ENCODE results near the gene PLEKHH2.
A peak's percentile ranks its signal among the peaks of the same experiment; 100 is the strongest.
"Not testable (repeated sequence)": the region's sequence is repeated elsewhere in the genome, so short reads cannot be mapped to it uniquely, and the experiment has no call there.

PLEKHH2 gene

DNA sequence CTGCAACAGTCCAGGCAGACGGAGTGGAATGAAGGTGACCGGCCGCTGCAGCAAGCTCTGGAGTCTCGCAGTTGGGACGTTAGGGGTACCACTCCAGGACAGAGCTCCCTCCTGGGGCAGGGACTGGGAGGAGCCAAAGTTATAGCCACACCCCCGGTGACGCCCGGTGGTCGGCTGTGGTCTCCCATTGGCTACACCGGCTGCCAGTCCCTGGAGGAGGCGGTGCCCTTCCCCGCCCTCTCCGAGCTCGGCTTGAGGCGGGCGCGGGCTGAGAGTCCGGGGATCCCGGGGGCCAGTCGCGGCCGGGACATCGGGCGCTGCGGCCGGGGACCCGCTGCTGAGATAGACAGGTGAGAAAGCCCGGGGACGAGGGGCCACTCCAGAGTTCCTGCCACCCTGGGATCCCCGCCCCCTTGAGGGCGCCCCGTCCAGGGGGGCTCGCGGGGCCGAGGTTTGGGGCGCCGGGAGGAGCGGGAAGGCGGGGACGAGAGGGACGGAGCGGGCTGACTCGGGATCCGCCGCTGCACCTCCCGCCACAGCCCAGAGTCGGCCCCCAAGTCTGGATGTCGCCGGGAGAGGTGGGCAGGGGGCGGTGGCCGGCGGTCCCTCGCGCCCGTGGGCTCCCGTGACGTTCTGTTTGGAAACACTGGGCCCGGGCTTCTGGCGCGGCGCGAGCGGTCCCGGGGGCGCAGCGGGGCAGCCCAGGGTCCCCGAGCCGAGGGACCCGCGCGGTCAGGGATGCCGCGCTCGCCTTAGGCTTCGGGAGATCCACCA, at the start of gene PLEKHH2:
Gene PLEKHH2 (plus strand): TSS at position 231 of the 774 bp plus-strand sequence. CDS start 7,414 bp downstream, outside the sequence.
- DNase-seq (ENCODE audit: low spot score): peak; percentile 49

DNA sequence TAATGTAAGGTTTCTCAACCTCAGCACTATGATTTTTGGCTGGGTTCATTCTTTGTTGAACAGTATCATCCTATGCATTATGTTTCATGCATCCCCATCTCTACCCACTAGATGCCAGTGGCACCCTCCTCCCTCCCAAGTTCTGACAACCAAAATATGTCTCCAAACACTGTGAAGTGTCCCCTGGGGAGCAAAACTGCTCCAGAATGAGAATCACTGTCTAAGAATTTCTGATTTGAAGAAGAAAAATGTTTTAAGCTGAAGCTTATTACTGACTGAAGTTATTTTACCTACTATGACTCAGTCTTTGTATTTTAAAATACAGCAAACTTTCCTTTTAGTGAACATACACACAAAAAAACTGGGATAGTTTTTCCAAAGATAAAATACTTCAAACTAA, 44.6 kb upstream of the PLEKHH2 start:
- DNase-seq (ENCODE audit: low spot score): no peak

DNA sequence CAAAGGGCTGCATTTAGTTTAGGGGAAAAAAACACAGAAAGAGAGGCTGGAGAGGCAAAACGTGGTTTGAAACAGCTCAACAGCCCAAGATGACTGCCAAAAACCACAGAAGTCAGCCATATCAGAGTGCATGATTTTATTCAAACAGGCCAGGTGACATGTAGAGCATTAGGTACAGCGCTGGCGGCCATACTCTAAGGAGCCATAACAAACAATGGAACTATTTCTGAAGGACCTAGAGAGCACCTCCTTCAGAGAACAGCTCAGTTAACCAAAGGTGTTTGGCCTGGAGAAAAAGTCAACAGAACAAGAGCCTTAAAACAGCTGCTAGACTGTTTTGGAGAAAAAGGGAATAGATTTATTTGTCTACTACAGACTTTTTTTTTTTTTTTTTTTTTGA, 43.8 kb upstream of the PLEKHH2 start:
- no peak for DNase-seq (ENCODE audit: low spot score)

DNA sequence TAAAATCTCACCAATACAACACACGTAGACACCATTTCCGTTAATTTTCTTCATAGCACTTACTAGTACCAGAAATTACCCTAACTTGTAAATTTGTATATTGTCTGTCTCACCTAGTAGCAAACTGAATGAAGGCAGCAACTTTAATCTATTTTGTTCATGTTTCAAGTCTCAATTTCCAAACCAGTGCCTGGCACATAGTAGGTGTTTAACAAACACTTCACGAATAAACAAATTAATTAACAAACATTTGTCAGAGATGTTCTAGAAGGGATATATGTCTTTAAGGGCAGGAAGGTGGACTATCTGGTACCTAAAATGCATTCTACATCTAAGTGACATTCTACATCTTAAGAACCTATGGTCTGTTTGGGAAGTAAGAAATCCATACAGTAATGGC, 42.2 kb upstream of the PLEKHH2 start:
- no peak for DNase-seq (ENCODE audit: low spot score)

DNA sequence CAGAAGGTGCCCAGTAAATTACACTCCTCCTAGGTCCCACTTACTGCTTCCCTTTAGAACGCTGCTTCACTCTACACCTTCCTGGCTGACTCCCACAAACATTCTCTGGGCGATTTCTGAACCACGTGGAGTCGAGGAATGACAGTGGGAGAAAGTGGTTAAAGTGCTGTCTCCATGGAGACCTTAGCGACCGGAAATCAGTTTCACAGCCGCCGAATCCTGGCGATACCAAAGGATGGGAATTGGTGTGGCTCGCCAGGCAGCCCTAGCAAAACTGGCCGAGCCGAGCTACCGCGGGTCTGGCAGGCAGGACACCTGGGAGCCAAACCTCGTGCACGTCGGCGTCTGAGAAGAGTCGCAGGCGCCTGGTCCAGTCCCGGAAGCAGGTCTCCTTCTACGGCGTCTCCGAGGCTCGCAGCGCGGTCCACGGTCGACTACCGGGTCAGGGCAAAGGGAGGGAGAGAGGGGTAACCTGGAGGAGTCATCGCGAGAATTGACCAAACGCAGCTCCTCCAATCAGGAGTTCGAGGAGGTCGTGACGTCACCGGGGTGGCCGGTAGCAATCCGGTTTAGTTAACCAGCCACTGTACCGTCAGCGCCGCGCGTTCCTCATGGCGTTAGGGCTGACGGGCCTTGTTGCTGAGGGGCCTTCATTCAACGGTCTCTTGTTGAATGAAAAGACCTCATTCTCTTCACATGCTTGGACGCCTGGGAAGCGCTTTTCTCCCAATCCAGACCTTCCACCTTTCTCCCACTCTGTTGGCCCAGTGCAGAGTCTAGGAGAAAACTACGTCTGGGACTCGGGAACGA, 41.3 kb upstream of the PLEKHH2 start, which contains the start of gene THADA:
Gene THADA (minus strand): TSS at position 436 of the 810 bp plus-strand sequence. CDS start 3,646 bp downstream, outside the sequence.
- peak; percentile 98 for DNase-seq (ENCODE audit: low spot score)

DNA sequence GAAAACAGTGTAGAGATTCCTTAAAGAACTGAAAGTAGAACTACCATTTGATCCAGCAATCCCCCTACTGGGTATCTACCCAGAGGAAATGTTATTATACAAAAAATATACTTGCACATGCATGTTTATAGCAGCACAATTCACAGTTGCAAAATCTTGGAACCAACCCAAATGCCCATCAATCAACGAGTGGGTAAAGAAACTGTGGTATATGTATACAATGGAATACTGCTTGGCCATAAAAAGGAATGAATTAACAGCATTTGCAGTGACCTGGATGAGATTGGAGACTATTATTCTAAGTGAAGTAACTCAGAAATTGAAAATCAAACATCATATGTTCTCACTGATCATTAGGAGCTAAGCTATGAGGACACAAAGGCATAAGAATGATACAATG, 36.5 kb upstream of the PLEKHH2 start:
- not testable (repeated sequence) for DNase-seq (ENCODE audit: low spot score)

DNA sequence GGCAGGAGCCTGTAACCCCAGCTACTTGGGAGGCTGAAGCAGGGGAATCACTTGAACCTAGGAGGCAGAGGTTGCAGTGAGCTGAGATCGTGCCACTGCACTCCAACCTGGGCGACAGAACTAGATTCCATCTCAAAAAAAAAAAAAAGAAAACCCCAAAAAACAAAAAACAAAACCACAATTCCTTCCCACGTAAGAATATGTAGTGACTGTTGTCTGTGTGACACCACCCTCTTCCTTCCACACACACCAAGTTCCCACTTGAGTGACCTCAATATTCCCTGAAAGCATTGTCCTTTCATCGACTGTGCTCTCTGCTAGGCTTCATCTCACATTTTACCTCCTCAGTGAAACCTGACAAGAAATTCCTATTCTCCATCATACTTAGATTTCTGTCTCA, 32.4 kb upstream of the PLEKHH2 start:
- DNase-seq (ENCODE audit: low spot score): no peak

DNA sequence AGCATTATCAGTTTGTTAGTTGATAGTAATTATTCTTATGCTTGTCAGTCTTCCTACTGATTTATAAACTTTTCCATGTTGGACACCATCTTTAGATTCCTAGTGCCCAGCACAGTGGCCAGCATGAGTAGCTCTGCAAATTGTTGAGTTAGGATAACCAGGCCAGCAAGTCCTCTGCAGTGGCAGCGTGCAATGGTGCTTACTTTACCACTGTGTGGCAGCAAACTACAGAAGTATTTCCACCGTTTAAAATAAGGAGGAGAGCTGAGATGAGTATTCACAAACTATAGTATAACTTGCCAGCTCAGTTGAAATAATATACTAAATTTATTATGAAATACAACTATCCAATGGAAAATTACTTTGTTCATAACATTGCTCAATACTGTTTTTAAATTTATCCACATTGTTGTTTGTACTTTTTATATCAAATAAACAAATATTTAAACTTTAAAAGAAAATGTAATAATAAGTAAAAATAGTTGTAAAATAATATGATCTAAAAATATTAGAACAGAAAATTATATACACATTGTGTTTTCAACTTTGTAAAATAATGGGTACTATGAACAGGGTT, 31.9 kb upstream of the PLEKHH2 start:
- no peak for DNase-seq (ENCODE audit: low spot score)

DNA sequence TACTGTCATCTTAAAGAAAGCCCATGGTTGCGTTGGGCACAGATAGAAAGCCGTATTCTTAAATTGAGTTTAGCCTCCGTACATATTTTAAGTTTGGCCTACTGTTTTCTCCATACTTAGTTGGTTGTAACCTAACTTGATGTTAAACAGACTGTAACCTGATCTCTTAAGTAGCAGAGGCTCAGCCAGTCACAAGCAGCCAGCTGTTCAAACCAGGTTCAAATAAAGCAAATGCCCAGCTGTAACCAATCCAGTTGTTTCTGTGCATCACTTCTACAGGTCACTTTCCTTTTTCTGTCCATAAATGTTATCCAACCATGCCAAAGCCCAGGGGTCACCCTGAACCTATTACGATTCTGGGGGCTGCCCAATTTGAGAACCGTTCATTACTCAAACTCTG, 31.2 kb upstream of the PLEKHH2 start:
- no peak for DNase-seq (ENCODE audit: low spot score)

DNA sequence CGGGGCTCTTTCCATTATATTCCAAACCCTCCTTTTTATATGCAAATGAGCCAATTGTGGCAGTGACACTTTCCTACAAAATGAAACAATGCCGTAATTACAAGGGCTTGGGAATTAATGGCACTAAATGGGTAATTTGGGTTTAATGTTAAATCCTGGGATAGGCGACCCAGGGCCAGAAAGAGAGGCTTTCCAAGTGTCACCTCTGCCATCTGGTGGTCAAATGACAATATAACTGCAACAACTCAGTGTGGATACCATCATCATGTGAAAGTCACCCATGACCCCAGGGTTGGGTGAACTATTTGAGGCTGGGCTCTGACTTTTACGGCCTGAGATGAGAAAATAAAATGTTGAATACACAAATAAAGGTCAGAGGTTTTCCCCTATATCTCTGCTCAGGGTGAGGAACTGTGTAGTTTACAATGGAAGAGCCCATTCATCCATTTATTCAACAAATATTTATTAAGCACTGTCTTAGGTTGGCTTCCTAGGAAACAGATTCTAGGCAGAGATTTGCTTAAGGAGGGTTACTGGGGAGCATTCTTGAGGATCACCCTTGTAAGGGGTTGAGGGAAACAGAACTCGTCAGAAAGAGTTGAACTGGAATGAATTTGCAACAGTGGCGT, 27.7 kb upstream of the PLEKHH2 start:
- peak; percentile 62 for DNase-seq (ENCODE audit: low spot score)

DNA sequence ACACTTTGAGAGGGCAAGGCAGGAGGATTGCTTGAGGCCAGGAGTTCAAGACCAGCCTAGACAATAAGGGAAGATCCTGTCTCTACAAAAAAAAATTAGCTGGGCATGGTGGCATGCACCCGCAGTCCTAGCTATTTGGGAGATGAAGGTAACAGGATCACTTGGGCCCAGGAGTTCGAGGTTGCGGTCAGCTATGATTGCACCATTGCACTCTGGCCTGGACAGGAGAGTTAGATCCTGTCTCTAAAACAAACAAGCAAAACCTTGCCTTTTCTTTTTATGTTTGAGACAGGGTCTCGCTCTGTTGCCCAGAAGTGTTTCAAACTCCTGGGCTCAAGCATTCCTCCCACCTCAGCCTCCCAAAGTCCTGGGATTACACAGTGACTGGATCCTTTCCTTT, 26.7 kb upstream of the PLEKHH2 start:
- DNase-seq (ENCODE audit: low spot score): no peak

DNA sequence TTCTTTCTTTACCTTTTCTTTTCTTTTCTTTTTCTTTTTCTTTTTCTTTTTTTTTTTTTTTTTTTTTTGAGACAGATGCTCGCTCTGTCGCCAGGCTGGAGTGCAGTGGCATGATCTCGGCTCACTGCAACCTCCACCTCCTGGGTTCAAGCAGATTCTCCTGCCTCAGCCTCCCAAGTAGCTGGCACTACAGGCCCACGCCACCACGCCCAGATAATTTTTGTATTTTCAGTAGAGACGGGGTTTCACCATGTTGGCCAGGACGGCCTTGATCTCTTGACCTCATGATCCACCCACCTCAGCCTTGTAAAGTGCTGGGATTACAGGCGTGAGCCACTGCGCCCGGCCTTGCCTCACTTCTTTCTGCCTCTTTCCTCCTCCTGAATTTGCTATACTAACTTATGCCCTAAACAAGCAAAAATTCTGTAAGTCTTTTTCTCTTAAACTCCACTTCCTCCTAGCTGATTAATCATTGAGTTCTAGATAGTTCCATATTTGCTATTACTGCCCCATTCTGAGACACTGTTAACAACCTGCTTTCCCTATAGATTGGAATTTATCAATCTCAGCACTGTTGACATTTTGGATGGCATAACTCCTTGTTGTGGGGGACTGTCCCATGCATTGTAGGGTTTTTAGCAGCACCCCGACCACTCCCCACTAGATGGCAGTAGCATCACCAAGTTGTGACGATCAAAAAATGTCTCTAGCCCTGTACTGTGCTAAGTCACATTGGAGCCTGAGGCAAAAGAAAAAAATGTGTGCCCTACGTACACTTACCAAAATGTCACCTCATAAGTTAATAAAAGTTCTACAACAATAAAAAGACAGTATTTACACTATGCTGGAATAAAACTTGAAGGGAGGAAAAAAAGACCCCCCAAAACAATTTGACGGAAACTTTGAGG, 24.8 kb upstream of the PLEKHH2 start:
- DNase-seq (ENCODE audit: low spot score): peak; percentile 59

DNA sequence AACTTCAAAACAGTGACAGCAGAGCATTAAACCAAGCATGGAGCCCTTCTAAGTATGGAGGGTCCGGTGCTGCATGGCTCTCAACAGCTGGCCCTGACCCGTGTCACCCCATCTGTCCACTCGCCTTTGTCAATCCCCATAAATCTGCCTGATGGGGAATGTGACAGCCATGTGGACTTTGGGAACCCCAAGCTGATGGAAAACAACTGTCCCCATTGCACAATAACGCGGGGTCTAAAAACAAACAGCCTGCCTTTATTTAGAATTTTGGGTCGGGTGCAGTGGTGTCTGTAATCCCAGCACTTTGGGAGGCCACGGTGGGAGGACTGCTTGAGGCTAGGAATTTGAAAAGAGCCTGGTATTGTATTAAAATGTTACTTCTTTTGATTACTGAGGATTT, 24.1 kb upstream of the PLEKHH2 start:
- no peak for DNase-seq (ENCODE audit: low spot score)

DNA sequence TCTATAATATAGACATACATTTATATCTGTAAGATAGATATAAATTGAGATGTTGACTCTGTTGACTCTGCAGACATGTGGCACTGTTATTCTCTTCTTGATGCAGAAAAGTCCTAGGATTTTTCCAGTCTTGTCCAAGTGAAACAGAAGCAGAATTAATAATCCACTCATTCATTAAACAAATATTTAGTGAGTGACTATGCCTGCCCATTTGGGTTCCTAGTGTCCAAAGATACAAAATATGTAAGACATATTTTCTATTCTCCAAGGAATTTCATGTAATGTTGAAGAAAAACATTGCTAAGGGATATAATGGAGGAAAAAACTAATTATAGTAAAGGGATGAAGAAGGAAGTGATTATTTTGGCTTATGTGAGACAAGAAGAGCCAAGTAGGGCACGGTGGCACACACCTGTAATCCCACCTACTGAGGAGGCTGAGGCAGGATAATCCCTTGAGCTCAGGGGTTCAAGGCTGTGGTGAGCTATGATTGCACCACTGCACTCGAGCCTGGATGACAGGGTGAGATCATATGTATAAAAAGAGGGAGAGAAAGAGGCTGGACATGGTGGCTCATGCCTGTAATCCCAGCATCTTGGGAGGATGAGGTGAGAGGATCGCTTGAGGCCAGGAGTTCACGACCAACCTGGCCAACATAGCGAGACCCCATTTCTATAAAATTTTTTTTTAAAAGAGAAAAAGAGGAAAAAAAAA, 19.9 kb upstream of the PLEKHH2 start:
- DNase-seq (ENCODE audit: low spot score): no peak

DNA sequence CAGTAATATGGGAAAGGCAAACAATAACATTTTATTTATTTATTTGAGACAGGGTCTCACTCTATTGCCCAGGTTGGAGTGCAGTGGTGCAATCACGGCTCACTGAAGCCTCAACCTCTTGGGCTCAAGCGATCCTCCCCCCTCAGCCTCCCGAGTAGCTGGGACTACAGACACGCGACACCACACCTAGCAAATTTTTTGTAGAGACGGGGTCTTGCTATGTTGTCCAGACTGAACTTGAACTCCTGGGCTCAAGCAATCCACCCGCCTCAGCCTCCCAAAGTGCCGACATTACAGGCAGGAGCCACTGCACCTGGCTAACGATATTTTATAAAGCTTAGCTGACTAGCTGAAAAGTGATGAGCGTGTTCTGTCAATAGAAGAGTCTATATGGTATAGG, 17.5 kb upstream of the PLEKHH2 start:
- DNase-seq (ENCODE audit: low spot score): no peak

DNA sequence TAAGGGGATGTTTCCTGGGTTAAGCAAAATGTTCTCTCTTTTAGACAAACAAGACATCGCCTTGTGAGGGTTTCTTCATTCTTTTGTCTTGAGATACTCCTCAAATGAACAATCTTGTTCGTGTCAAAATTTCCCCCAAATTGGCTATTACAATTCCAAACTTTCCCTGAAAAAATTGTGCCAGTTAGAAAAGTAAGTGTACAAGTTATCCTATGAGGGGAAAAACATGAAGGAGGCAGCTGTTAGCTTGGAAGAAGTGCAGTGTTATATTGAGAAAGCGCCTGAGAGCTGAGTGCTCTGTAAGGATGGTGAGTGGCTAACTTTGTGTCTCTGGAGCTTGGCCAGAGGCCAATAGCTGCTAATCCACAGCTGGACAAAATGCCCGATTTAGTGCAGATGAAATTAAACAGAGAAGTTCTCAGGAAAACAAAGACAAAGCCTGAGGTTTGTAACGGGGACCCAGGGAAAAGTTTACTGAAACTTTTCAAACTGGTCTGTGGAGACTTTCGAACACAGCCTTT, 14.1 kb upstream of the PLEKHH2 start:
- no peak for DNase-seq (ENCODE audit: low spot score)

DNA sequence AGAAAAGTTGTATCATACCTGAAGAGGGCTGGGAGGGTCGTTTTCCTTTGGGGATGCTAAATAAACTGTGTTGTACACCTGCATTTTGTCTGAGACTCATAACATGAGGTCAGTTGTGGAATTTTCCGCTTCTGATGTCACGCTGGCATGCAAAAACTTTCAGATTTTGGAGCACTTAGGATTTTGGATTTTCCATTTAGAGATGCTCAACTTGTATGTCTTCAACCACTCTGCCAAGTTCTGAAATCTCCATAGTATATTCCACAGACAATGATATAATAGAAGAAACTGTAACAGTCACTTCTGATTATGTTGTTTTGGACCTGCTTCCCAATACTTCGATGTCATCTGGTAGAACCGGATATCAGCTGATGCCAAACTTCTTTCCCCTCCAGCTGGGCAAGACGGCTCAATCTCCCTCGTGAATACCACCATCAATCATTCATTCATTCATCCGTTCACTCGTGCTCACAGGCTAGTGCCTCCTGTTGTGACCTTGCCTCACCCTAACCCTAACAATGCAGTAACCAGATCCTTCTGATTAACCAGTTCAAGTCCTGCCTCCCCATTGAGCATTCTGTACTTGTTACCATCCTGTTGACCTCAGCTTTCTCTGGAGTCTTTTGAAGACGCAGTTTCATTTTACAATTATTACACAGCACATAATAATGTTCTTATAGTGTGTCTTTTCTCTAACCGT, 5.3 kb upstream of the PLEKHH2 start:
- DNase-seq (ENCODE audit: low spot score): no peak

DNA sequence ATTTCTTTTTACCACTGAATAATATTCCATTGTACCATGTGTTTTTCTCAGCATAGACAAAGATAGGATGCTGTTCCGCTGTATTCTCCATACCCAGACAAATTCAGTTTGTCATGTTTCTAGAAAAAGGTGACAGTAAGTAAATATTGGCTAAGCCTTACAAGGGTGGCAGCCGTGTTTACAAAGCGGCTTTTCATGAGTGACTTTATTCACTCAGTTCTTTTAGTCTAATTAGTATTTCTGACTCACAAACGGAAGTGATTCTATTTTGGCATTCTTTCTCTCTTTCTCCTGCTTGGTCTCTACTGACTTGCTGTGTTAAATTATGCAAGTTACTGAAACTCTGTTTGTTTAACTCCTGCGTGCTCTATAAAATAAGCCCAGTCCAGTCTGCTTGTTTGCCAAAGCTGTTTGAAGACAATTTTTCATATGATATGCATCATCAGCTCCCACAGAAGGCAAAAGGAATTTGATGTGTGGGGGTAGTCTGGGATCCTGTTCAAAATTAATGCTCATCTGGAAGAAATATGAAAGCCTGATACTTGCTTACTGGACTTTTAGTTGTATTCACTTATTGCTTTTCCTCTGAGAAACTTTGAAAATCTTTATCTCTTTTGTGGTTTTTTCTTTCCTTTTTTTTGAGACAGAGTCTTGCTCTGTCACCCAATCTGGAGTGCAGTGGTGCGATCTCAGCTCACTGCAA, 2.3 kb upstream of the PLEKHH2 start:
- DNase-seq (ENCODE audit: low spot score): no peak

DNA sequence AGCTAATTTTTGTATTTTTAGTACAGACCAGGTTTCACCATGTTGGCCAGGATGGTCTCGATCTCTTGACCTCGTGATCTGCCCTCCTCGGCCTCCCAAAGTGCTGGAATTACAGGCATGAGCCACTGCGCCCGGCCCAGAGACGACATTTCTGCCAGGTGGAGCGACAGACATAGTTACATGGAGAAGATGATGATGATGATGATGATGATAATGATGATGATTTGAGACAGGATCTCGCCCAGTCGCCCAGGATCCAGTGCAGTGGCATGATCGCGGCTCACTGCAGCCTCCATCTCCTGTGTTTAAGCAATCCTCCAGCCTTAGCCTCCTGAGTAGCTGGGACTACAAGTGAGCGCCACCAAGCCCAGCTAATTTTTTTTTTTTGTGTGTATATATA, 907 bp upstream of the PLEKHH2 start:
- DNase-seq (ENCODE audit: low spot score): not testable (repeated sequence)
